Measurements from ENCODE around the gene NPR1.
"Not testable (repeated sequence)": the region's sequence is repeated elsewhere in the genome, so short reads cannot be mapped to it uniquely, and the experiment has no call there.

The NPR1 gene

GRCh38 chr1:153678519-153679336 lies at the start of gene NPR1:
TSS of gene NPR1 (plus strand) at chr1:153678688. CDS start at chr1:153679109, 421 bp downstream.
- DNase-seq: peak; percentile 38

GRCh38 chr1:153629343-153629665 lies 49.2 kb upstream of the NPR1 start:
- DNase-seq: no peak

GRCh38 chr1:153629971-153630370 lies 48.5 kb upstream of the NPR1 start:
- no peak for DNase-seq

DNA sequence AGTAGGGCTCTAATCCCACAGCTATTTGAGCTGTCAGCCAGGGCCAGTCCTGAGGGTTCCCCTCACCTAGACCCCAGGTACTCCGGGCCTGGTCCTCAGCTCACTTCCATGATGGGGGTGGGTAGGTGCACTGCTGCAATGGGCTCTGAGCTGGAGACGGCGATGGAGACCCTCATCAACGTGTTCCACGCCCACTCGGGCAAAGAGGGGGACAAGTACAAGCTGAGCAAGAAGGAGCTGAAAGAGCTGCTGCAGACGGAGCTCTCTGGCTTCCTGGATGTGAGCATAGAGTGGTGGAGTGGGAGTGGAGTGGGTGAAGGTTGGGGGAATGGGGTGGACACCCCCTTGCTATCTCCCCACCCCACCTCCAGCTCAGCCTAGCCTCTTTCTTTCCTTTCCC lies 48.1 kb upstream of the NPR1 start:
- no peak for DNase-seq

GRCh38 chr1:153631047-153632022 lies 47.2 kb upstream of the NPR1 start:
- DNase-seq: no peak

- peak; percentile 71 for DNase-seq
Measured at GRCh38 chr1:153633161-153633753, 45.2 kb upstream of the NPR1 start.

- DNase-seq: peak; percentile 99
Measured at GRCh38 chr1:153633754-153634665, 44.5 kb upstream of the NPR1 start, which contains the start of gene CHTOP. TSS of gene CHTOP (plus strand) at chr1:153634066. CDS start at chr1:153636589, 2,523 bp downstream.

GRCh38 chr1:153635872-153636271 lies 42.6 kb upstream of the NPR1 start:
- no peak for DNase-seq

DNA sequence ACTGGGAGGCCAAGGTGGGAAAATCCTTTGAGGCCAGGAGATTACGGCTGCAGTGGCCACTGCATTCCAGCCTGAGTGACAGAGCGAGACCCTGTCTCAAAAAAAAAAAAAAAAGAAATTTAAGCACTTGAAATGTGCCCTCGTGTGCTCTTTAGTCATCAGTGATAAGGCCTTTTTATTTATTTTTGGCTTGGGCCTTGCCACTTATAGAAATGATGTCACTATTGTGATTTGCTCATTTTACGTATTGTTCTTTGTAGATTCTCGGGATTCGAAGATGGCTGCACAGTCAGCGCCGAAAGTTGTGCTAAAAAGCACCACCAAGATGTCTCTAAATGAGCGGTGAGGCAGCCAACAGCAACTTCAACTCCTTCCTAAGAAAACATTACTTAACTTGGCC lies 42.2 kb upstream of the NPR1 start:
- DNase-seq: no peak

DNA sequence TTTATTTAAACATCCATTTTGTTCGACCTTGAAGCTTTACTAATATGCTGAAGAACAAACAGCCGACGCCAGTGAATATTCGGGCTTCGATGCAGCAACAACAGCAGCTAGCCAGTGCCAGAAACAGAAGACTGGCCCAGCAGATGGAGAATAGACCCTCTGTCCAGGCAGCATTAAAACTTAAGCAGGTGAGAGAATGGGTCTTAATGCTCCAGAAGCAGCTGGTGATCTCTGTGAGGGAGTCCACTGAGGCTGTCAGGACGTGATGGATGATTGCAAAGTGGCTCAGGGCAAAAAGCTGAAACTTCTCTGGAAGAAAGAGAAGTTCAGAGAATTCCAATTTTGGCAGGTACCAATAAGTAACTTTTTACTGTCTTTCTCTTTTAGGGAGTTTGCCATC lies 40.2 kb upstream of the NPR1 start:
- DNase-seq: no peak

DNA sequence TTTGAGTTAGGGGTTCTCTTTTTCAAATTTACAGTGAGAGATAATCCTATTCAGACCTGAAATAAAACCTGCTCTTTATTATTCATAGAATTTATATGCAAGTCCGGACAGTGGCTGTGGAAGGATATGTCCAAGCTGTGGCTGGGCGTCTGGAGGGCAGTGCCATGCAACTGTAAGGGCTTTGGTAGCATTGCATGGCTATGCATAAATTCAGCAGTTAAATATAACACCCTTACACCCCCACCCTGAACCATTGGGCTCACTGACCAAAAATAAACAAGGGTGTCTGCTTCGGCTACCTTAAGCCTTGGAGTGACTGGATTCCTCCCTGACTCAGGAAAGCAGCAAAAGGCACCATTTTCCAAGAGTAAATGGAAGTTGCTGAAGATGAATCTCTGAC lies 39.2 kb upstream of the NPR1 start:
- no peak for DNase-seq

DNA sequence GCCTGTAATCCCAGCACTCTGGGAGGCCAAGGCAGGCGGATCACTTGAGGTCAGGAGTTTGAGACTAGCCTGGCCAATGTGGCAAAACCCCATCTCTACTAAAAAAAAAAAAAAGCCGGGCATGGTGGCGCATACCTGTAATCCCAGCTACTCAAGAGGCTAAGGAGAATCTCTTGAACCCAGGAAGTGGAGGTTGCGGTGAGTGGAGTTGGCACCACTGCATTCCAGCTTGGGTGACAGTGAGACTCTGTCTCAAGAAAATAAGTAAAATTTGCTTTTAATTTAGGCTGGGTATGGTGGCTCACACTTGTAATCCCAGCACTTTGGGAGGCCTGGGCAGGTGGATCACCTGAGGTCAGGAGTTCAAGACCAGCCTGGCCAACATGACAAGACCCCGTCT lies 38.3 kb upstream of the NPR1 start:
- DNase-seq: not testable (repeated sequence)

DNA sequence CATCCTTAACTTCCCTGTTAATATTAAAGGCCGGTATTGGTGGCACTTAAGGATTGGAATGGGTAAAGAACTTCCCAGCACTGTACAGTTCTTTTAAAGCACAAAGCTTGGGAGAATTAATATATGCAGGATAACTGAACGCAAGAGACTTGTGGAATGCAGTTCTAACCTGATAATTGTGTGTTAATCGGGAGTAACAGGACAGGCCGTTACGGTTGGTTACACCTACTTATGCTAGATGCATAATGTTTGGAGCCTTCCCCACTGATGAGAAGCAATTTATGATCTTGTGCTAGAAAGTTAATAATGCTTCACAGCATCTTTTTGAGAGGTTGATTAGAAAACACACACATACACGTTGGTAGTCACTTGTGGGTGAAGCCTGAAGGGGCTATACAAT lies 37.6 kb upstream of the NPR1 start:
- DNase-seq: no peak

DNA sequence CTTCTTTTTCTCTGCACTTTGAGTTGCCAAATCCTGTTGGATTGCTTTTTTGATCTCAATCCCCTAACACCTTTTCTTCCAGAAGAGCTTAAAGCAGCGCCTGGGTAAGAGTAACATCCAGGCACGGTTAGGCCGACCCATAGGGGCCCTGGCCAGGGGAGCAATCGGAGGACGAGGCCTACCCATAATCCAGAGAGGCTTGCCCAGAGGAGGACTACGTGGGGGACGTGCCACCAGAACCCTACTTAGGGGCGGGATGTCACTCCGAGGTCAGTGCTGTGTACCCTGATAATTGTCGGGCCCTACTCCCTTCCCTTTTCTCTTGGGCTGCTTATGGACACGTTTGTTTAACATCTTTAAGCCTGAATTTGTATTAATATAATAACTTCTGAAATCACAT lies 36.3 kb upstream of the NPR1 start:
- DNase-seq: no peak

GRCh38 chr1:153643100-153643499 lies 35.4 kb upstream of the NPR1 start:
- no peak for DNase-seq

DNA sequence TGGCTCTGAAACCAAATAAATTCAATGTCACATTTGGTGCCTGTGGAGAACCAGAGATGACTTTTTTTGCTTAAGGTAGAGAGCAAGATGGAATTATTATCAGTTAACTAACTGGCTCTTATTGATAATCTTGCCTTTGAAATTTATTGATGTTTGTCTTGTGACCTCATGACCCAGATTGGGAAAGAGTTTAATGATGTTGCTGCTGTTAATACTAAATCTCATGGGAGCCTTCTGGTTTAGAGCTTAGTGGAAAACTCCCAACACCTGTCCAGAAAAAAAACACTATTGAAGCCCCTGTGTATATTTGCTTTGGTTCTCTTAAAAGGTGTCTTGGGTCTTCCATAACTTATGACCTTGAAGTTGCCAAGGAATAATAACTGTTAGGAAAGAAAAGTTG lies 34.7 kb upstream of the NPR1 start:
- no peak for DNase-seq

DNA sequence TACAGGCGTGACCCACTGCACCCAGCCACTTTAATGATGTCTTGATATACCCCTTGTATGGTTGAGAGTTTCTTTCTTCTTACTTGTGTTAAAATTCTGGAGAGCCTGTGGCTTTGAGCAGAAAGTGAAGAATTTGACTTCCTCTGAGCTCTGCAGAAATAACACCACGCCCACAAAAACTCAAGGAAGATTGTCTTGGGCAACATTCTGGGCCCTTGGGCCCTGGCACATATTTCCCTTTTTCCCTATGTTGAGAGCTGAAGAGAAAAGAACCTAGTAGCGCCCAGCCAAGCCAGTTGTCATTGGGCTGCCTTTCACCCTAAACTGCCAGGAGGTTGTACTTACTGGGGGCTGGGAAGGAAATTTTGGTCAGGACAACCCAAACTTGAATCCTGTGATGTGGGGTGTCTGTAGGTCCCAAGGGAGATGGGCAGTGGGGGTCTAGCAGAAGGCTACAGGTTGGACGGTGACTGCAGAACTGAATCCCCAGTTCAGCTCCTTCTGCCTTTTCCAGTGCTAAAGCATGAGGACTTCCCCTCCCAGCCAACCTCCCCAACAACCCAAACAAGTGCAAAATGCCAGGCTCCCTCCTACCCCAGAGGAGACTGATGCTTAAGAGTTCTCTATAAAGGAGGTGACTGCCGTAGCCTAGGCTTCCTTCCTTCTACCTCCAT lies 31.7 kb upstream of the NPR1 start:
- no peak for DNase-seq

- DNase-seq: no peak
Measured at GRCh38 chr1:153647346-153647714, 31.2 kb upstream of the NPR1 start.

- DNase-seq: no peak
Measured at GRCh38 chr1:153648000-153648643, 30.4 kb upstream of the NPR1 start.

- no peak for DNase-seq
Measured at GRCh38 chr1:153649137-153649862, 29.2 kb upstream of the NPR1 start.

DNA sequence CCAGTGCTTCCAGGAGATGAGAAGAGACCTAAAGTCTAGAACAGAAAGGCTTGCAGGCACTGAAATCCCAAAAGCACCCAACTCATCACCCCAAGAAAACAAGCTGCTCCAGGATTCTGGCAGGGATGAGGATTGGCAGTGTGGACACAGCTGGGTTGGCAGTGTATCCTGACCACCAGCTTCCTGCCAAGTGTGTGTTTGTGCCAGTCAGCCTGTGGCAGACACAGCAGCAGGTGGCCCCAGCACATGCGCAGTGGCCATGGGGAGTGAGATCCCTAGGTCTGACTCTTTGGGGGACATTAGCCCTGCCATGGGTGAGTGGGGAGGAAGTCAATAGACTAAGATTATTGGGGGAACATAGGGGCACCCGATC lies 28.6 kb upstream of the NPR1 start:
- no peak for DNase-seq

Data from NCI-H146 (cell line).